ENCODE data around the gene MYCN.
"Not testable (repeated sequence)": the region's sequence is repeated elsewhere in the genome, so short reads cannot be mapped to it uniquely, and the experiment has no call there.

MYCN gene

GRCh38 chr2:15957881-15958713 is 17.7 kb downstream of the MYCN start:
- DNase-seq (ENCODE audit: insufficient read length), result no peak

GRCh38 chr2:15959331-15960153 is 19.2 kb downstream of the MYCN start:
- FAIRE-seq (no peak), DNase-seq (ENCODE audit: insufficient read length) (no peak)

More at GRCh38 chr2:15957881-15958713, 17.7 kb downstream of the MYCN start:
- no peak for FAIRE-seq
- TF ChIP-seq TAF1 (IDR thresholded peaks at IDR 0.05; ENCODE audit: borderline replicate concordance, low read depth, low read length) (no peak), POLR2AphosphoS5 (IDR thresholded peaks at IDR 0.05; ENCODE audit: low read depth, low read length) (no peak), POLR2A (IDR thresholded peaks at IDR 0.05; ENCODE audit: low read depth, low read length) (no peak)

GRCh38 chr2:15960154-15960520 is 19.8 kb downstream of the MYCN start:
- not testable (repeated sequence) for DNase-seq (ENCODE audit: insufficient read length); FAIRE-seq

More at GRCh38 chr2:15959331-15960153, 19.2 kb downstream of the MYCN start:
- TF ChIP-seq POLR2A (IDR thresholded peaks at IDR 0.05; ENCODE audit: low read depth, low read length) (no peak), POLR2AphosphoS5 (IDR thresholded peaks at IDR 0.05; ENCODE audit: low read depth, low read length) (no peak), TAF1 (IDR thresholded peaks at IDR 0.05; ENCODE audit: borderline replicate concordance, low read depth, low read length) (no peak)

- not testable (repeated sequence) for FAIRE-seq; DNase-seq (ENCODE audit: insufficient read length)
These were observed 23.0 kb downstream of the MYCN start for GRCh38 chr2:15963109-15963976.

- DNase-seq (ENCODE audit: insufficient read length) (no peak), FAIRE-seq (no peak)
- TF ChIP-seq TAF1 (IDR thresholded peaks at IDR 0.05; ENCODE audit: borderline replicate concordance, low read depth, low read length) (no peak), POLR2AphosphoS5 (IDR thresholded peaks at IDR 0.05; ENCODE audit: low read depth, low read length) (no peak), POLR2A (IDR thresholded peaks at IDR 0.05; ENCODE audit: low read depth, low read length) (no peak)
These were observed 23.8 kb downstream of the MYCN start for GRCh38 chr2:15963977-15964670.

- TF ChIP-seq POLR2AphosphoS5 (IDR thresholded peaks at IDR 0.05; ENCODE audit: low read depth, low read length), result no peak
- no peak for DNase-seq (ENCODE audit: insufficient read length)
- no peak for FAIRE-seq
These were observed 24.7 kb downstream of the MYCN start for GRCh38 chr2:15964936-15965563.

- DNase-seq (ENCODE audit: insufficient read length) (no peak), FAIRE-seq (no peak)
- TF ChIP-seq POLR2AphosphoS5 (IDR thresholded peaks at IDR 0.05; ENCODE audit: low read depth, low read length), result no peak
- TF ChIP-seq TAF1 (IDR thresholded peaks at IDR 0.05; ENCODE audit: borderline replicate concordance, low read depth, low read length), result no peak
- TF ChIP-seq POLR2A (IDR thresholded peaks at IDR 0.05; ENCODE audit: low read depth, low read length), result no peak
These were observed 25.2 kb downstream of the MYCN start for GRCh38 chr2:15965564-15966019.

- FAIRE-seq (no peak), DNase-seq (ENCODE audit: insufficient read length) (no peak)
- no peak for TF ChIP-seq TAF1 (IDR thresholded peaks at IDR 0.05; ENCODE audit: borderline replicate concordance, low read depth, low read length)
- TF ChIP-seq POLR2A (IDR thresholded peaks at IDR 0.05; ENCODE audit: low read depth, low read length), result no peak
- TF ChIP-seq POLR2AphosphoS5 (IDR thresholded peaks at IDR 0.05; ENCODE audit: low read depth, low read length), result no peak
These were observed 27.3 kb downstream of the MYCN start for GRCh38 chr2:15967415-15968279.

GRCh38 chr2:15968280-15969178 is 28.2 kb downstream of the MYCN start:
- DNase-seq (ENCODE audit: insufficient read length) (no peak), FAIRE-seq (no peak)
- TF ChIP-seq POLR2AphosphoS5 (IDR thresholded peaks at IDR 0.05; ENCODE audit: low read depth, low read length), result no peak
- TF ChIP-seq POLR2A (IDR thresholded peaks at IDR 0.05; ENCODE audit: low read depth, low read length), result no peak
- TF ChIP-seq TAF1 (IDR thresholded peaks at IDR 0.05; ENCODE audit: borderline replicate concordance, low read depth, low read length), result no peak

Data from GM12892 (cell line).